Measurements from ENCODE around the gene ARHGDIG.

ARHGDIG gene

DNA sequence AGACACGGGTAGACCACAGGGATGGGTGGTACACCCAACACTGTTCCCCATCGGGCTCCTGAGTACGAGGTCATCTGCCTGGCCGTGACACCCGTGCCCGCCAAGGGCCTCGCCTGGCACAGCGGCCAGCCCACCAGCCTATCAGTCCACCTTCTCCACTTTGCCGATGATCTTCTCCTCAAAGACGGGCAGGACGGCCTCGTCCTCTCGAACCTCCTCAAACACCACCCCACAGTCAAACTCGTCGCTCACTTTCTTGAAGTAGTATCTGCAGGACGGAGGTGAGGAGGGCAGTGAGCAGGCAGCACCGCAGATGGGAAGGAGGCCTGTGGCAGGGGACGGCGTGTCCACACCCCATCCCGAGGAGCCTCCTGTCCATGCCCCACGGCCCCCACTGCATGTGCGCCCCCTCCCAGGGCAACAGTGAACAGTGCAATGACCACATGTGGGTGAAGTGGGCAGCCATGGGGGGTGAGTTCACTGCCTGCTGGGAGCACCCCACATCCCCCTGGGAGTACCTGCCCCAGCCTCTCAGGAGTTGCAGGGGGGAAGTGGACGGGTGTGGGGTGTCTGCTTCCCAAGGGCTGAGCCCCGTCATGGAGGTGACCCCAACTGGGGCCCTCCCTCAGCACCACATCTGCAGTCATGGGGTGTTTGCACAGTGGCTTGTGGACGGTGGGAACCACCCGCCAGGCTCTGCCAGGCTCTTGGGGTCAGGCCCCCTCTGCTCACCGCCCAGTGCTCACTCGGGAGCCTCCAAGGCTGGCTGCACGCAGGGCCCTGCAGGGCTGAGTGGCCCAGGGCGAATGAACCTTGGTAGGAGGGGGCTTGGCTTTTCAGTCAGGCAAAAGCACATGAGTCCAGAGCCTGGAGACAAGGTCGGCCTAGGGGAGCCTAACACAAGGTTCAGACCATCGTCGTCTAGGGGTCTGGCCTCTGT is 7.9 kb downstream of the ARHGDIG start:
- TF ChIP-seq CTCF (conservative IDR thresholded peaks at IDR 0.05; ENCODE audit: low read length) = no peak
- H3K4me3 ChIP-seq (ENCODE audit: low read length) = no peak overlapping the region
- no peak for DNase-seq (ENCODE audit: low read depth)

- no peak overlapping the region for H3K4me3 ChIP-seq (ENCODE audit: low read length)
- no peak for DNase-seq (ENCODE audit: low read depth)
- TF ChIP-seq CTCF (conservative IDR thresholded peaks at IDR 0.05; ENCODE audit: low read length) = no peak
Observed at GRCh38 chr16:289395-289997, 9.1 kb downstream of the ARHGDIG start.

GRCh38 chr16:290015-290680 is 9.8 kb downstream of the ARHGDIG start:
- TF ChIP-seq CTCF (conservative IDR thresholded peaks at IDR 0.05; ENCODE audit: low read length) = no peak
- no peak for DNase-seq (ENCODE audit: low read depth)
- H3K4me3 ChIP-seq (ENCODE audit: low read length) = no peak overlapping the region

GRCh38 chr16:290681-291405 is 10.5 kb downstream of the ARHGDIG start:
- H3K4me3 ChIP-seq (ENCODE audit: low read length) = no peak overlapping the region
- TF ChIP-seq CTCF (conservative IDR thresholded peaks at IDR 0.05; ENCODE audit: low read length) = no peak
- no peak for DNase-seq (ENCODE audit: low read depth)

- H3K4me3 ChIP-seq (ENCODE audit: low read length) = no peak overlapping the region
- DNase-seq (ENCODE audit: low read depth) = no peak
- TF ChIP-seq CTCF (conservative IDR thresholded peaks at IDR 0.05; ENCODE audit: low read length) = no peak
Observed at GRCh38 chr16:291539-291938, 11.1 kb downstream of the ARHGDIG start.

- H3K4me3 ChIP-seq (ENCODE audit: low read length) = no peak overlapping the region
- no peak for TF ChIP-seq CTCF (conservative IDR thresholded peaks at IDR 0.05; ENCODE audit: low read length)
- no peak for DNase-seq (ENCODE audit: low read depth)
Observed at GRCh38 chr16:293043-293775, 12.8 kb downstream of the ARHGDIG start.

Data from AG10803 (cell line).